HG03354 (cell line): Measurements from ENCODE around the gene HELT.
"Not testable (repeated sequence)": the region's sequence is repeated elsewhere in the genome, so short reads cannot be mapped to it uniquely, and the experiment has no call there.

ENCODE experiments used
- ATAC-seq: cut with Tn5 transposase; IDR thresholded peaks from one replicate; pipeline ENCODE4 v1.9.1; 2021; ENCODE audit warnings: mild to moderate bottlenecking; ENCODE audit not compliant: unreplicated experiment, poor library complexity, severe bottlenecking

HELT gene

GRCh38 chr4:185033950-185034349 is 15.7 kb downstream of the HELT start:
- ATAC-seq: no peak

GRCh38 chr4:185035284-185035683 is 17.0 kb downstream of the HELT start:
- ATAC-seq: no peak

- ATAC-seq: no peak
Measured at GRCh38 chr4:185036019-185036418, 17.7 kb downstream of the HELT start.

GRCh38 chr4:185036842-185037241 is 18.6 kb downstream of the HELT start:
- ATAC-seq: no peak

- ATAC-seq: peak; percentile 89
Measured at GRCh38 chr4:185039508-185040273, 21.4 kb downstream of the HELT start.

- no peak for ATAC-seq
Measured at GRCh38 chr4:185040523-185040922, 22.2 kb downstream of the HELT start.

- not testable (repeated sequence) for ATAC-seq
Measured at GRCh38 chr4:185050286-185050685, 32.0 kb downstream of the HELT start.

GRCh38 chr4:185051283-185051682 is 33.0 kb downstream of the HELT start:
- not testable (repeated sequence) for ATAC-seq

- no peak for ATAC-seq
Measured at GRCh38 chr4:185053746-185054145, 35.5 kb downstream of the HELT start.

GRCh38 chr4:185054272-185054671 is 36.0 kb downstream of the HELT start:
- no peak for ATAC-seq

GRCh38 chr4:185054886-185055285 is 36.6 kb downstream of the HELT start:
- ATAC-seq: no peak

- ATAC-seq: no peak
Measured at GRCh38 chr4:185061610-185062009, 43.3 kb downstream of the HELT start.

- no peak for ATAC-seq
Measured at GRCh38 chr4:185062606-185063005, 44.3 kb downstream of the HELT start.

- ATAC-seq: no peak
Measured at GRCh38 chr4:185066179-185066578, 47.9 kb downstream of the HELT start.

- ATAC-seq: no peak
Measured at GRCh38 chr4:185068837-185069236, 50.5 kb downstream of the HELT start.
